K562 (cell line): ENCODE results near the gene PDLIM5. TPM values are rescaled to one million over a fixed set of nuclear protein-coding genes. Genes with fewer than 3 reads are reported as not detected.

ENCODE experiments used
- ATAC-seq: fragments of 200-7000 bp; cut with Tn5 transposase; 3 replicates; pipeline ENCODE4 v1.9.1; 2020; ENCODE audit warnings: moderate library complexity
- BruUV-seq: library from RNA; stranded (reverse); fragments of 400-500 nt; replicated peaks from 2 replicates; lab custom pipeline; 2021; lab: Mats Ljungman, UMichigan
- CTCF ChIA-PET: fragments of 300-600 bp; formaldehyde crosslinking; extraction: SDS; loops from one replicate; lab custom pipeline; 2021; ENCODE audit warnings: low intra/inter-chr PET ratio; lab: Yijun Ruan, JAX
- POLR2A ChIA-PET: fragments of 300-600, 350-650 bp; sonication (Branson Sonifier 250); formaldehyde crosslinking; extraction: SDS; loops from one replicate; lab custom pipeline; 2021; ENCODE audit warnings: antibody characterized with exemption, inconsistent platforms; lab: Yijun Ruan, JAX
- DNase-seq, 4 experiments: peaks; one replicate each; pipeline versions ENCODE4 v3.0.0 to v3.0.0-alpha.2; 2011 to 2018; ENCODE audit warnings: low spot score in 3 of 4, mixed read lengths in 3 of 4; ENCODE audit errors: extremely low read depth in 1 of 4
- FAIRE-seq: peaks from 2 replicates; lab custom pipeline; 2011; peaks lifted over from hg19 to GRCh38; lab: Jason Lieb, UNC
- H2AFZ ChIP-seq: 2 replicates; pipeline ENCODE4 v1.6.0; 2011; ENCODE audit warnings: low read depth, low read length, control low read depth, inconsistent platforms
- H3K27ac ChIP-seq: fragments of 200-600 bp; 3 replicates; pipeline ENCODE4 v1.8.0; 2011; ENCODE audit warnings: low read depth, mild to moderate bottlenecking, control low read depth, inconsistent platforms, low read length, moderate library complexity, mixed read lengths; ENCODE audit errors: extremely low read depth
- H3K27me3 ChIP-seq, 2 experiments: fragments of 300-600 bp in 1 of 2; 2 replicates in 1 of 2; 3 replicates in 1 of 2; pipeline versions ENCODE4 v1.6.0 to v1.8.0; 2011; ENCODE audit warnings: inconsistent platforms in 2 of 2, low read length in 2 of 2, mild to moderate bottlenecking in 1 of 2, mixed read lengths in 1 of 2, moderate library complexity in 1 of 2; ENCODE audit not compliant: control insufficient read depth in 2 of 2, insufficient read depth in 2 of 2
- H3K36me3 ChIP-seq: fragments of 300-600 bp; 3 replicates; pipeline ENCODE4 v1.8.0; 2011; ENCODE audit warnings: mild to moderate bottlenecking, low read length, inconsistent platforms; ENCODE audit not compliant: control insufficient read depth, insufficient read depth
- H3K4me1 ChIP-seq, 2 experiments: fragments of 200-600 bp in 1 of 2; replicated peaks in 1 of 2; 2 replicates in 1 of 2; 3 replicates in 1 of 2; pipeline versions ENCODE4 v1.5.1 to v1.8.0; 2011; ENCODE audit warnings: inconsistent platforms in 2 of 2, low read length in 2 of 2, mild to moderate bottlenecking in 1 of 2, mixed read lengths in 1 of 2, moderate library complexity in 1 of 2; ENCODE audit not compliant: control insufficient read depth in 2 of 2, insufficient read depth in 2 of 2
- H3K4me2 ChIP-seq: 2 replicates; pipeline ENCODE4 v1.6.1; 2011; ENCODE audit warnings: low read length, control low read depth, inconsistent platforms, mixed read lengths; ENCODE audit not compliant: insufficient read depth
- H3K4me3 ChIP-seq: fragments of 200-600 bp; sonication (generic), shearing (Covaris generic); 2 replicates; pipeline ENCODE4 v1.5.1; 2016; ENCODE audit warnings: control low read depth, inconsistent platforms
- H3K79me2 ChIP-seq: fragments of 200-600 bp; 3 replicates; pipeline ENCODE4 v1.8.0; 2011; ENCODE audit warnings: low read length, inconsistent platforms; ENCODE audit not compliant: control insufficient read depth, insufficient read depth
- H3K9ac ChIP-seq, 2 experiments: 2 replicates each; pipeline versions ENCODE4 v1.6.0 to v1.6.1; 2011; ENCODE audit warnings: low read depth in 2 of 2, low read length in 2 of 2, control low read depth in 1 of 2, inconsistent platforms in 1 of 2, mild to moderate bottlenecking in 1 of 2, mixed read lengths in 1 of 2; ENCODE audit not compliant: insufficient read depth in 1 of 2
- H3K9me1 ChIP-seq: one replicate; pipeline ENCODE4 v1.6.0; 2011; ENCODE audit warnings: inconsistent platforms, mild to moderate bottlenecking, low read length, moderate library complexity; ENCODE audit not compliant: control insufficient read depth, insufficient read depth
- H3K9me3 ChIP-seq: replicated peaks from 2 replicates; pipeline ENCODE4 v1.5.1; 2011; ENCODE audit warnings: low read depth, low read length, inconsistent platforms; ENCODE audit not compliant: control insufficient read depth, insufficient read depth
- H4K20me1 ChIP-seq: replicated peaks from 2 replicates; pipeline ENCODE4 v1.6.1; 2011; ENCODE audit warnings: low read length, inconsistent platforms, mixed read lengths; ENCODE audit not compliant: control insufficient read depth, insufficient read depth
- CTCFL ChIP-seq: IDR thresholded peaks from 2 replicates; pipeline ENCODE4 v1.6.1; 2011; ENCODE audit warnings: borderline replicate concordance, low read depth, mild to moderate bottlenecking, moderate library complexity, low read length; ENCODE audit not compliant: insufficient read depth, poor library complexity, severe bottlenecking
- LARP7 ChIP-seq: fragments of 450-650 bp; IDR thresholded peaks from 2 replicates; pipeline ENCODE4 v1.6.1; 2016
- NRF1 ChIP-seq, 2 experiments: fragments of 450-650 bp; IDR thresholded peaks in 1 of 2; conservative IDR thresholded peaks in 1 of 2; 2 replicates each; pipeline ENCODE4 v1.6.1; 2014; ENCODE audit warnings: mild to moderate bottlenecking in 2 of 2
- ZBTB26 ChIP-seq: fragments of 450-650 bp; formaldehyde crosslinking; IDR thresholded peaks from 2 replicates; pipeline ENCODE4 v1.4.0; 2022; ENCODE audit warnings: missing genetic modification characterization
- ZNF12 ChIP-seq: sonication (generic); formaldehyde crosslinking; IDR thresholded peaks from 2 replicates; pipeline ENCODE4 v1.4.0; 2020; ENCODE audit warnings: mild to moderate bottlenecking, missing genetic modification reagents
- ZNF253 ChIP-seq: fragments of 250-450 bp; sonication (Bioruptor Pico); conservative IDR thresholded peaks from 2 replicates; pipeline ENCODE4 v1.6.1; 2021; ENCODE audit warnings: mild to moderate bottlenecking
- ZNF274 ChIP-seq: IDR thresholded peaks from 2 replicates; pipeline ENCODE4 v1.6.1; 2011; ENCODE audit warnings: low read depth, mild to moderate bottlenecking, low read length, moderate library complexity, borderline replicate concordance
- ZNF280A ChIP-seq: fragments of 450-650 bp; IDR thresholded peaks from 2 replicates; pipeline ENCODE4 v1.6.1; 2018; ENCODE audit warnings: mild to moderate bottlenecking, low read depth; ENCODE audit not compliant: partially characterized antibody
- ZNF354B ChIP-seq: fragments of 250-450 bp; sonication (Bioruptor Pico); IDR thresholded peaks from 2 replicates; pipeline ENCODE4 v1.4.0; 2020
- ZNF41 ChIP-seq: fragments of 250-450 bp; sonication (Bioruptor Pico); conservative IDR thresholded peaks from 2 replicates; pipeline ENCODE4 v1.4.0; 2020; ENCODE audit warnings: mild to moderate bottlenecking
- ZNF699 ChIP-seq: fragments of 250-450 bp; sonication (Bioruptor Pico); IDR thresholded peaks from 2 replicates; pipeline ENCODE4 v1.8.0; 2021; ENCODE audit warnings: mild to moderate bottlenecking, moderate library complexity; ENCODE audit not compliant: insufficient replicate concordance
- WGBS: fragments of 100-300 bp; shearing (Covaris generic); methylation state at CpG from one replicate; pipeline ENCODE4 v1.1.6; 2016; ENCODE audit warnings: low coverage, mixed read lengths; ENCODE audit not compliant: insufficient coverage; ENCODE audit errors: missing lambda C conversion rate; 5-methylcytosine and 5-hydroxymethylcytosine counted together
- in situ Hi-C: fragments of 300-500 bp; cut with MboI; formaldehyde crosslinking; loops from 4 replicates; pipeline ENCODE4 v1.15.0; 2018; ENCODE audit warnings: inconsistent platforms, mixed read lengths
- intact Hi-C: fragments of 100-400 bp; cut with micrococcal nuclease; formaldehyde crosslinking; loops from 2 replicates; pipeline ENCODE4 v1.14.2; 2022
- polyA plus RNA-seq, 8 experiments: library from polyadenylated mRNA; depleted of rRNA in 4 of 8; stranded (reverse) in 5 of 8; unstranded in 3 of 8; fragments of >200 nt; fragmentation: Nextera tagmentation in 2 of 8; fragmentation: Illumina TruSeq in 1 of 8; extraction: Ambion mirVana in 2 of 8; extraction: Trizol in 1 of 8; gene quantifications; 2 replicates each; pipeline versions ENCODE4 v1.2.1 to v1.2.3, GENCODE V29; 2011 to 2014; ENCODE audit warnings: inconsistent platforms in 1 of 8, missing spikeins in 1 of 8
- total RNA-seq, 7 experiments: library from RNA; depleted of rRNA in 6 of 7; stranded (reverse); fragments of >200 nt in 6 of 7; fragmentation: Illumina TruSeq in 2 of 7; extraction: Trizol in 2 of 7; gene quantifications; 2 replicates each; pipeline versions ENCODE4 v1.2.1 to v1.2.3, GENCODE V29; 2011 to 2021; ENCODE audit warnings: low replicate concordance in 1 of 7

Gene PDLIM5
- total and polyA plus RNA-seq, 9 of the 15 experiments (the other 6 are each of a cell fraction or from before 2014, with no cell fraction given) = 36.9 to 127 (median 62.5) TPM

- POLR2A ChIA-PET = no interaction called here
- no peak for TF ChIP-seq ZNF41
- TF ChIP-seq ZNF354B (CRISPR knock-in tag) = no peak
- TF ChIP-seq NRF1 (conservative IDR thresholded peaks at IDR 0.05 in 1 of 2, IDR thresholded peaks at IDR 0.05 in 1 of 2) = no peak
- peaks cover 31% of the 10 kb centered on the region; the same call in 2 of the 3 replicates for H3K79me2 ChIP-seq
- ATAC-seq = no peak
- H3K36me3 ChIP-seq = no peaks in the 10 kb centered on the region
- H3K27me3 ChIP-seq = no peaks in the 10 kb centered on the region
- H2AFZ ChIP-seq = no peak overlapping the region
- H4K20me1 ChIP-seq = no peaks in the 10 kb centered on the region; the same call in 1 of the 2 replicates
- 76% methylated on average over 7 of the region's 7 CpGs for WGBS
- in situ Hi-C loops = no loop called here
- no peak for DNase-seq
- no peak overlapping the region for H3K27ac ChIP-seq
- CTCF ChIA-PET = no interaction called here
- no peak overlapping the region for H3K4me3 ChIP-seq
- peaks cover 0 to 11% of the 10 kb centered on the region in 2 experiments; a peak in 4 of 5 replicates for H3K4me1 ChIP-seq
- BruUV-seq = no TSS peak
- H3K9ac ChIP-seq = no peak overlapping the region
- H3K9me3 ChIP-seq = no peaks in the 10 kb centered on the region
- no peaks in the 10 kb centered on the region for H3K9me1 ChIP-seq
- H3K4me2 ChIP-seq = no peak overlapping the region
- intact Hi-C loops = no loop called here
- no peak for FAIRE-seq
Observed at GRCh38 chr4:94506822-94507221, 55.1 kb downstream of the PDLIM5 start.

- FAIRE-seq (no peak), ATAC-seq (no peak), DNase-seq (no peak)
- Histone ChIP-seq H4K20me1 (no peaks in the 10 kb centered on the region; the same call in 1 of the 2 replicates), H3K79me2 (peaks cover 31% of the 10 kb centered on the region; the same call in 2 of the 3 replicates), H3K9me3 (no peaks in the 10 kb centered on the region), H3K27ac (peak overlapping the region; percentile 12; the same call in 1 of the 3 replicates), H3K36me3 (no peaks in the 10 kb centered on the region), H3K9ac (no peak overlapping the region), H3K4me3 (no peak overlapping the region), H3K27me3 (no peaks in the 10 kb centered on the region), H3K4me2 (no peak overlapping the region), H3K9me1 (no peaks in the 10 kb centered on the region), H3K4me1 (peaks cover 0 to 11% of the 10 kb centered on the region in 2 experiments; a peak in 4 of 5 replicates), H2AFZ (no peak overlapping the region)
- ChIA-PET CTCF (no interaction called here), POLR2A (no interaction called here)
- in situ Hi-C loops (no loop called here), intact Hi-C loops (no loop called here)
- BruUV-seq = no TSS peak
- WGBS = 42% methylated on average over 2 of the region's 2 CpGs
- no peak for TF ChIP-seq ZNF699 (CRISPR knock-in tag)
- TF ChIP-seq ZNF12 (CRISPR knock-in tag) = no peak
- TF ChIP-seq CTCFL = no peak
- no peak for TF ChIP-seq LARP7
- no peak for TF ChIP-seq ZBTB26 (CRISPR knock-in tag)
- no peak for TF ChIP-seq ZNF253 (CRISPR knock-in tag)
- TF ChIP-seq ZNF274 = no peak
- no peak for TF ChIP-seq ZNF280A
Observed at GRCh38 chr4:94507281-94507680, 55.5 kb downstream of the PDLIM5 start.
